MM.1S (cell line): ENCODE data around the gene CDC42SE2.
"Not testable (repeated sequence)": the region's sequence is repeated elsewhere in the genome, so short reads cannot be mapped to it uniquely, and the experiment has no call there.

Experiments used
- DNase-seq: peaks from one replicate; pipeline ENCODE4 v3.0.0-alpha.2; 2015
- H2AFZ ChIP-seq: fragments of 300-600 bp; sonication (generic); 2 replicates; pipeline ENCODE4 v1.6.0; 2016; ENCODE audit warnings: antibody characterized with exemption, low read length
- H3F3A ChIP-seq: fragments of 300-600 bp; sonication (generic); 2 replicates; pipeline ENCODE4 v1.6.1; 2016; ENCODE audit warnings: mild to moderate bottlenecking, antibody characterized with exemption, low read length, moderate library complexity, mixed read lengths; ENCODE audit not compliant: insufficient read depth
- H3K27ac ChIP-seq: fragments of 300-600 bp; sonication (generic); 2 replicates; pipeline ENCODE4 v1.5.1; 2016; ENCODE audit warnings: mild to moderate bottlenecking, low read length
- H3K27me3 ChIP-seq: fragments of 300-600 bp; sonication (generic); replicated peaks from 2 replicates; pipeline ENCODE4 v1.6.0; 2016; ENCODE audit warnings: low read length; ENCODE audit not compliant: insufficient read depth
- H3K36me3 ChIP-seq: fragments of 300-600 bp; sonication (generic); replicated peaks from 2 replicates; pipeline ENCODE4 v1.6.1; 2016; ENCODE audit warnings: mild to moderate bottlenecking, low read length, mixed read lengths; ENCODE audit not compliant: insufficient read depth
- H3K4me1 ChIP-seq: fragments of 300-600 bp; sonication (generic); 2 replicates; pipeline ENCODE4 v1.6.1; 2016; ENCODE audit warnings: low read length, mixed read lengths
- H3K4me2 ChIP-seq: fragments of 300-600 bp; sonication (generic); 2 replicates; pipeline ENCODE4 v1.6.0; 2016; ENCODE audit warnings: low read depth, low read length
- H3K4me3 ChIP-seq: fragments of 300-600 bp; sonication (generic); 2 replicates; pipeline ENCODE4 v1.5.1; 2016; ENCODE audit warnings: low read length, mixed read lengths
- H3K79me2 ChIP-seq: fragments of 300-600 bp; sonication (generic); 2 replicates; pipeline ENCODE4 v1.6.1; 2016; ENCODE audit warnings: mixed run types, low read length, mixed read lengths
- H3K9ac ChIP-seq: fragments of 300-600 bp; sonication (generic); 2 replicates; pipeline ENCODE4 v1.6.1; 2016; ENCODE audit warnings: low read length, mixed read lengths
- H3K9me2 ChIP-seq: fragments of 300-600 bp; sonication (generic); replicated peaks from 2 replicates; pipeline ENCODE4 v1.6.1; 2016; ENCODE audit warnings: mild to moderate bottlenecking, low read length, mixed read lengths; ENCODE audit not compliant: insufficient read depth
- H3K9me3 ChIP-seq: fragments of 300-600 bp; sonication (generic); replicated peaks from 2 replicates; pipeline ENCODE4 v1.6.1; 2016; ENCODE audit warnings: mild to moderate bottlenecking, low read length, mixed read lengths; ENCODE audit not compliant: insufficient read depth
- H4K20me1 ChIP-seq: fragments of 300-600 bp; sonication (generic); 2 replicates; pipeline ENCODE4 v1.6.1; 2016; ENCODE audit warnings: mild to moderate bottlenecking, low read length, moderate library complexity, mixed read lengths; ENCODE audit not compliant: insufficient read depth
- CTCF ChIP-seq: fragments of 300-600 bp; sonication (generic); IDR thresholded peaks from 2 replicates; pipeline ENCODE4 v1.5.1; 2016; ENCODE audit warnings: antibody characterized with exemption, low read length, mixed read lengths
- EZH2 ChIP-seq: fragments of 300-600 bp; sonication (generic); optimal IDR thresholded peaks from 2 replicates; pipeline ENCODE3; 2017; ENCODE audit warnings: low read depth, mild to moderate bottlenecking, antibody characterized with exemption, low read length, mixed read lengths
- EZH2phosphoT487 ChIP-seq: fragments of 300-600 bp; sonication (generic); IDR thresholded peaks from 2 replicates; pipeline ENCODE4 v1.6.1; 2018; ENCODE audit warnings: antibody characterized with exemption, low read length

The CDC42SE2 gene

GRCh38 chr5:131277447-131277846 is 13.6 kb downstream of the CDC42SE2 start:
- no peak overlapping the region for H3K9ac ChIP-seq
- H3K27me3 ChIP-seq, result no peaks in the 10 kb centered on the region
- no peaks in the 10 kb centered on the region for H3K9me2 ChIP-seq
- 0 out of 2 replicates have a peak, but pooled peaks cover 3% of the 10 kb centered on the region for H3K36me3 ChIP-seq
- no peak overlapping the region; the same call in 1 of the 2 replicates for H3K27ac ChIP-seq
- 0 out of 2 replicates have a peak, but pooled peaks cover 4% of the 10 kb centered on the region for H4K20me1 ChIP-seq
- H2AFZ ChIP-seq, result no peak overlapping the region
- H3K79me2 ChIP-seq, result peaks cover 96% of the 10 kb centered on the region
- H3K4me1 ChIP-seq, result peaks cover 51% of the 10 kb centered on the region
- no peak for DNase-seq
- H3K9me3 ChIP-seq, result no peaks in the 10 kb centered on the region
- H3K4me3 ChIP-seq, result no peak overlapping the region
- H3K4me2 ChIP-seq, result no peak overlapping the region
- H3F3A ChIP-seq, result peaks cover 47% of the 10 kb centered on the region
- TF ChIP-seq CTCF, result no peak

- no peak overlapping the region for H3K9ac ChIP-seq
- H3K4me2 ChIP-seq, result no peak overlapping the region
- no peaks in the 10 kb centered on the region for H3K27me3 ChIP-seq
- no peak overlapping the region for H3K4me3 ChIP-seq
- H3K36me3 ChIP-seq, result 0 out of 2 replicates have a peak, but pooled peaks cover 3% of the 10 kb centered on the region
- no peaks in the 10 kb centered on the region for H3K9me2 ChIP-seq
- H3K27ac ChIP-seq, result peak overlapping the region; percentile 23; the same call in 1 of the 2 replicates
- H3K79me2 ChIP-seq, result peaks cover 96% of the 10 kb centered on the region
- TF ChIP-seq EZH2phosphoT487, result no peak
- TF ChIP-seq EZH2, result no peak
- TF ChIP-seq CTCF, result no peak
- H2AFZ ChIP-seq, result no peak overlapping the region
- H3F3A ChIP-seq, result peaks cover 43% of the 10 kb centered on the region
- no peak for DNase-seq
- 0 out of 2 replicates have a peak, but pooled peaks cover 4% of the 10 kb centered on the region for H4K20me1 ChIP-seq
- no peaks in the 10 kb centered on the region for H3K9me3 ChIP-seq
- H3K4me1 ChIP-seq, result peaks cover 47% of the 10 kb centered on the region
These were observed 14.3 kb downstream of the CDC42SE2 start for GRCh38 chr5:131277875-131278740.

- H3K4me2 ChIP-seq, H3K9ac ChIP-seq, H3K9me2 ChIP-seq, DNase-seq, H2AFZ ChIP-seq, H3K9me3 ChIP-seq, H3K36me3 ChIP-seq, H3K27me3 ChIP-seq, H3K27ac ChIP-seq, H4K20me1 ChIP-seq, H3K4me3 ChIP-seq: not testable (repeated sequence)
- Histone ChIP-seq H3K79me2 (peaks cover 96% of the 10 kb centered on the region), H3F3A (peaks cover 42% of the 10 kb centered on the region), H3K4me1 (peaks cover 47% of the 10 kb centered on the region)
These were observed 14.9 kb downstream of the CDC42SE2 start for GRCh38 chr5:131278741-131279124.

GRCh38 chr5:131279204-131279603 is 15.4 kb downstream of the CDC42SE2 start:
- H3K27ac ChIP-seq, result no peak overlapping the region
- H3K36me3 ChIP-seq, result 0 out of 2 replicates have a peak, but pooled peaks cover 3% of the 10 kb centered on the region
- 0 out of 2 replicates have a peak, but pooled peaks cover 4% of the 10 kb centered on the region for H4K20me1 ChIP-seq
- H2AFZ ChIP-seq, result no peak overlapping the region
- peaks cover 96% of the 10 kb centered on the region for H3K79me2 ChIP-seq
- H3K4me1 ChIP-seq, result peaks cover 47% of the 10 kb centered on the region
- H3K9me3 ChIP-seq, result no peaks in the 10 kb centered on the region
- H3K27me3 ChIP-seq, result no peaks in the 10 kb centered on the region
- peaks cover 37% of the 10 kb centered on the region for H3F3A ChIP-seq
- no peaks in the 10 kb centered on the region for H3K9me2 ChIP-seq
- no peak overlapping the region for H3K4me3 ChIP-seq
- TF ChIP-seq EZH2, result no peak
- no peak for TF ChIP-seq EZH2phosphoT487
- H3K4me2 ChIP-seq, result no peak overlapping the region
- no peak for DNase-seq
- no peak overlapping the region for H3K9ac ChIP-seq
